ENCODE data around the gene AGAP1. TPM values are rescaled to one million over a fixed set of nuclear protein-coding genes. Genes with fewer than 3 reads are reported as not detected.

Gene AGAP1
- total RNA-seq, 3 donors from 2014 or later (not counting 1 experiment from before 2014, with no cell fraction given): 42.0 to 56.4 (median 45.7) TPM

DNA sequence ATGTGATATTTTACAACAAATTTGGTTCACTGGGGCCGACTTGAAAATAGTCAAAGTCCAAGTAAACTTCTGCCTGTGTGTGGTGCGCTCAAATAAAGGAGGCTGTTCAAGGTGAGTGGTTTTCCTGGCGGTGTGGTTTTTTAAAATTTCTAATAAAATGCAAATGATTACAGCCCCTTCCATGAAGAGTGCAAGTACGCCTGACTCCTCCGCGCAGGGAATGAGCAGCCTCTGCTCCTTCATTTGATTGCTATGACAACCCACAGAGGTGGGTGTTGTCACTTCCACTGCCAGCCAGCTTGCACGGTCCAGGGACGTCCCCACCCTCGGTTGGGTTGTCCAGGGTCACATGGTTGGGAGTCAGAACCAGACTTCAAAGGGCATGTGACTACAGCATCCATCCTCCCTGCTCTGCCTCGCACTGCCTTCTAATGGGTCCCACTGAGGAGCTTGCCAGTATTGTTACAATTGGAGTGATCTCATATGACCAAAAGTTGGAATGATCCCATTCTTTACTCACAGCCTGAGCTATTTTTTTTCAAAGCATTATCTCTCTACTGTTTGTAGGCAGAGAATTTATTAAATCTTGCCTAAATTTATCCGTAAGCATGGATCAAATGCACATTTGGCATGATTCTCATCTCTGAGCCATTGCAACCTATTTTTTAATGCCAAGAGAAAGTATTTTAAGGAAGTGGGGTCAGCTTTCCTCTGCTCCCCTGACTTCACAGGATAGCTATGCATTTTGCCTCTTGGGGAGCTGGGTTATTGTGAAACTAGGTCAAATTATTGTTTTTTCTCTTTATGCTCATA is 121.3 kb downstream of the AGAP1 start:
- no peaks in the 10 kb centered on the region for H3K36me3 ChIP-seq (ENCODE audit: control insufficient read depth, insufficient read depth, low read length)
- Mint-ChIP-seq H3K27me3 (ENCODE audit: low read depth in 2 of 2) (peaks cover 9 to 11% of the 10 kb centered on the region in 2 donors), H3K4me3 (no peak overlapping the region), H3K27ac (no peak overlapping the region), H3K36me3 (no peaks in the 10 kb centered on the region), H3K4me1 (no peaks in the 10 kb centered on the region), H3K9me3 (no peaks in the 10 kb centered on the region)
- no peaks in the 10 kb centered on the region for H3K27me3 ChIP-seq (ENCODE audit: control insufficient read depth, insufficient read depth, low read length)
- no peaks in the 10 kb centered on the region for H3K9me3 ChIP-seq (ENCODE audit: control insufficient read depth, insufficient read depth, low read length)
- TF ChIP-seq, protein P1, sequence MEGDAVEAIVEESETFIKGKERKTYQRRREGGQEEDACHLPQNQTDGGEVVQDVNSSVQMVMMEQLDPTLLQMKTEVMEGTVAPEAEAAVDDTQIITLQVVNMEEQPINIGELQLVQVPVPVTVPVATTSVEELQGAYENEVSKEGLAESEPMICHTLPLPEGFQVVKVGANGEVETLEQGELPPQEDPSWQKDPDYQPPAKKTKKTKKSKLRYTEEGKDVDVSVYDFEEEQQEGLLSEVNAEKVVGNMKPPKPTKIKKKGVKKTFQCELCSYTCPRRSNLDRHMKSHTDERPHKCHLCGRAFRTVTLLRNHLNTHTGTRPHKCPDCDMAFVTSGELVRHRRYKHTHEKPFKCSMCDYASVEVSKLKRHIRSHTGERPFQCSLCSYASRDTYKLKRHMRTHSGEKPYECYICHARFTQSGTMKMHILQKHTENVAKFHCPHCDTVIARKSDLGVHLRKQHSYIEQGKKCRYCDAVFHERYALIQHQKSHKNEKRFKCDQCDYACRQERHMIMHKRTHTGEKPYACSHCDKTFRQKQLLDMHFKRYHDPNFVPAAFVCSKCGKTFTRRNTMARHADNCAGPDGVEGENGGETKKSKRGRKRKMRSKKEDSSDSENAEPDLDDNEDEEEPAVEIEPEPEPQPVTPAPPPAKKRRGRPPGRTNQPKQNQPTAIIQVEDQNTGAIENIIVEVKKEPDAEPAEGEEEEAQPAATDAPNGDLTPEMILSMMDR (IDR thresholded peaks at IDR 0.05): no peak
- 92% methylated on average over 11 of the region's 11 CpGs for WGBS (ENCODE audit: insufficient coverage)
- no peak overlapping the region for H3K4me3 ChIP-seq (ENCODE audit: low read length)
- H3K27ac ChIP-seq (ENCODE audit: low read length): no peak overlapping the region
- intact Hi-C loops (cut with micrococcal nuclease): no loop called here
- no peak for ATAC-seq
- DNase-seq: no peak
- H3K4me1 ChIP-seq (ENCODE audit: control insufficient read depth, insufficient read depth, low read length): no peaks in the 10 kb centered on the region

GRCh38 chr2:235616885-235617284 is 123.0 kb downstream of the AGAP1 start:
- H3K27ac Mint-ChIP-seq: no peak overlapping the region
- Histone ChIP-seq H3K4me1 (ENCODE audit: control insufficient read depth, insufficient read depth, low read length) (no peaks in the 10 kb centered on the region), H3K36me3 (ENCODE audit: control insufficient read depth, insufficient read depth, low read length) (no peaks in the 10 kb centered on the region), H3K27me3 (ENCODE audit: control insufficient read depth, insufficient read depth, low read length) (no peaks in the 10 kb centered on the region), H3K9me3 (ENCODE audit: control insufficient read depth, insufficient read depth, low read length) (no peaks in the 10 kb centered on the region), H3K4me3 (ENCODE audit: low read length) (no peak overlapping the region), H3K27ac (ENCODE audit: low read length) (no peak overlapping the region)
- ATAC-seq (no peak), DNase-seq (no peak)
- intact Hi-C loops (cut with micrococcal nuclease): no loop called here
- H3K27me3 Mint-ChIP-seq (ENCODE audit: low read depth in 2 of 2): peaks cover 9 to 16% of the 10 kb centered on the region in 2 donors
- no peaks in the 10 kb centered on the region for H3K9me3 Mint-ChIP-seq
- H3K4me1 Mint-ChIP-seq: no peaks in the 10 kb centered on the region
- TF ChIP-seq, protein P1 (IDR thresholded peaks at IDR 0.05): no peak
- WGBS (ENCODE audit: insufficient coverage): 56% methylated on average over 1 of the region's 2 CpGs
- no peaks in the 10 kb centered on the region for H3K36me3 Mint-ChIP-seq
- H3K4me3 Mint-ChIP-seq: no peak overlapping the region

DNA sequence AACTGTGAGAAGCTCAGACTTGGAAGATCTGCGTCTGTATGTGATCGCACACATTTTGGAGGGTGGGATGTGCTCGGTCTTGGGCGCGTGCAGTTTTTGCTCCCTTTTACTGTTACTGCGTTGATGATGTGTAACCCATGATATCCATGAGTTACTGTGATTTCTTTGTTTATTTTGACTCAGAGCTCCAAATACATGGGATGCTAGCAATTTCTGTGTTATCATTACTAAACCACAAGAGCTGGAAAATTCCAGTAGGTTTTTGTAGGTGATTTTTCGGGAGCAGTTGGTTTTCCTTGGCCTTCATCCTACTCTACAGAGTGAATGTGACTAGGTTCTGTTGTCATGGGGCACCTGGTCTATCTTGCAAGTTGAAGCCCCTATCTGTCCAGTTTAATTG is 124.2 kb downstream of the AGAP1 start:
- intact Hi-C loops (cut with micrococcal nuclease): no loop called here
- H3K27me3 ChIP-seq (ENCODE audit: control insufficient read depth, insufficient read depth, low read length): no peaks in the 10 kb centered on the region
- DNase-seq: no peak
- TF ChIP-seq, protein P1 (IDR thresholded peaks at IDR 0.05): no peak
- WGBS (ENCODE audit: insufficient coverage): 96% methylated on average over 6 of the region's 7 CpGs
- H3K4me3 Mint-ChIP-seq: no peak overlapping the region
- H3K36me3 ChIP-seq (ENCODE audit: control insufficient read depth, insufficient read depth, low read length): no peaks in the 10 kb centered on the region
- peaks cover 9 to 16% of the 10 kb centered on the region in 2 donors for H3K27me3 Mint-ChIP-seq (ENCODE audit: low read depth in 2 of 2)
- no peaks in the 10 kb centered on the region for H3K9me3 ChIP-seq (ENCODE audit: control insufficient read depth, insufficient read depth, low read length)
- H3K4me3 ChIP-seq (ENCODE audit: low read length): no peak overlapping the region
- H3K4me1 Mint-ChIP-seq: no peaks in the 10 kb centered on the region
- ATAC-seq: no peak
- H3K27ac ChIP-seq (ENCODE audit: low read length): no peak overlapping the region
- H3K36me3 Mint-ChIP-seq: no peaks in the 10 kb centered on the region
- no peaks in the 10 kb centered on the region for H3K4me1 ChIP-seq (ENCODE audit: control insufficient read depth, insufficient read depth, low read length)
- H3K27ac Mint-ChIP-seq: no peak overlapping the region
- no peaks in the 10 kb centered on the region for H3K9me3 Mint-ChIP-seq

GRCh38 chr2:235619544-235619943 is 125.7 kb downstream of the AGAP1 start:
- H3K36me3 Mint-ChIP-seq: no peaks in the 10 kb centered on the region
- no peaks in the 10 kb centered on the region for H3K36me3 ChIP-seq (ENCODE audit: control insufficient read depth, insufficient read depth, low read length)
- H3K27ac ChIP-seq (ENCODE audit: low read length): no peak overlapping the region
- no peak overlapping the region for H3K27ac Mint-ChIP-seq
- TF ChIP-seq, protein P1 (IDR thresholded peaks at IDR 0.05): no peak
- no peak overlapping the region for H3K4me3 ChIP-seq (ENCODE audit: low read length)
- peaks cover 7 to 11% of the 10 kb centered on the region in 2 donors for H3K27me3 Mint-ChIP-seq (ENCODE audit: low read depth in 2 of 2)
- H3K9me3 ChIP-seq (ENCODE audit: control insufficient read depth, insufficient read depth, low read length): no peaks in the 10 kb centered on the region
- H3K4me3 Mint-ChIP-seq: no peak overlapping the region
- H3K4me1 Mint-ChIP-seq: no peaks in the 10 kb centered on the region
- ATAC-seq (no peak), DNase-seq (no peak)
- no peaks in the 10 kb centered on the region for H3K27me3 ChIP-seq (ENCODE audit: control insufficient read depth, insufficient read depth, low read length)
- intact Hi-C loops (cut with micrococcal nuclease): no loop called here
- WGBS (ENCODE audit: insufficient coverage): 95% methylated on average over 6 of the region's 6 CpGs
- no peaks in the 10 kb centered on the region for H3K4me1 ChIP-seq (ENCODE audit: control insufficient read depth, insufficient read depth, low read length)
- no peaks in the 10 kb centered on the region for H3K9me3 Mint-ChIP-seq

Measured in natural killer cell (primary cell).